HG03139 (cell line): Measurements from ENCODE around the gene ANK3.

Experiments
- ATAC-seq: cut with Tn5 transposase; IDR thresholded peaks from one replicate; pipeline ENCODE4 v1.9.1; 2021; ENCODE audit not compliant: unreplicated experiment

The ANK3 gene

GRCh38 chr10:60141896-60142559 lies 247.6 kb downstream of the ANK3 start:
- no peak for ATAC-seq

DNA sequence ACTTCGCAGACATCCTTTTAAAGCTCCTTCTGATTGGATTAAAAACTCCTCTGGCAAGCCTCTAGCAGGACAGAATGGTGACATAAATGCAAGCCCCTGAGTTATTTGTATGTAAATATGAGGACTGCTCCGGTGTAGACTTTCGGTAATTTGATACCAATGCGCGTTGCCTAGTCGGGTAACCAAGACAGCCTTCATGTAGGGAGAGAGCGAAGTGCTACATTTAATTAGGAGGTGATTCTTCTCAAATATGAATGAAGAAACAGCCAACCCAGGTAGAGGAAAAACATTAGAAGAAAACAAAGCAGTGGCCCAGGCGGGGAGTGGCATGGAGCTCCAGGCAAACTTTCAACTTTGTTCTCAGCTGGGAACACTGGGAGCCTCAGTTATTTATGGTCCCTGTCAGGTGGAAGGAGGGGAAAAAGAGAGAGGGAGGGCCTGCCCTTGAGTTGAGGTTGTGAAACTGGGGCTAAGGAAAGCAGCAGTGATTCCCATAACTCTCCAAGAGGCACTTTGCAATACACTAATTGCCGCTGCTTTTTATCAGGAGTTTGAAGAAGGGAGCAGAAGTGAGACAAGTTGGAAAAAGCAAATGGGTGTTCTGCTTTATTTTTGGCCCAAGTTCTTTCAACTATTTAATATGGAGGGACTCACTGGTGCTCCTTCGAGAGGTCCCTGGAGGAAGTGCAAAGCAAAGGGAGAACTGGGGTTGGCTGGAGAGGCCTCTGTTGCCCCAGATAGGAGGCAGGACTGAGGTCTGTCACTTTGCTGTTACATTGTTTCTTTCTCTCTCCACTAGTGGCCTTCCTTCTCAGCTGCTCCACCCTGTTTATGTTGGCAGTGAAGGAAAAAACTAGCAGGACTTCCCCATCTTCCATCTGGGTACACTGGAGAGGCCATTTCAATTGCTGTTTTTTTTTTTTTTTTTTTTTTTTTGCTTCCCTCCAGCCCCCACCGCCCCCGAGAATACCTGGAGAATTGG lies 248.7 kb downstream of the ANK3 start:
- ATAC-seq = no peak

DNA sequence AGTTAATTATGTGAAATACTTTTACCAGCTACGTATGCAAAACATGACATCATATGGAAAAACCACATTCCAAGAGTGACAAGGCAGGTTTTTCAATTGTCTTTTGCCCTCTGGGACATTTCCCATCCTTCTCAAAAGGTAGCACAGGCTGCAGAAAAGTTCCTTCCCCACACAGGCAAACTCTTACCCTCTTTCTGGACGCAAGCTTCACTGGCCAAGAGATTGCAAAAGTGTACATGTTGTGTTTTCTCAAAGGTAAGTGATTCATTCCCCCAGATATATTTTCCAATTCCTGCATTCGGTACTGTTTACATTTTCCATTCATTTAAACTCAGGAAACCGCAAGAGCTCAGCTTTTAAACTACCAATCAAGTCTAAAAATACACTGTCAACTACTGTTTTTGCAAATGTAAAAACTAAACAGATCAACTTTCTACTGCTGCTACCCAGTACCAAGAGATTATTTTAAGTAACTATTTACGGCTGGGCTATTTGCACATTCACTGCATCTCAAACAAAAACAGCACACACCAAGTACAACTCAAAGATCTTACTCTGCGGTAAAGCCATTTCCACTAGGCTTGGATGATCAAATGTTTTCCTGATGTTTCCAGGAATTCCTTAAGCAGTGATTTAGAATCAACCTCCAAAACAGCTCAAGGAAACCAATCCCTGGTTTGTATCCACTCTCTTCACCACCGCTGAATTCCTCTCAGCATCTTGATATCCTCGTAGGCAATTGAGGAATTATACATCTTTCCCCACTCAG lies 249.7 kb downstream of the ANK3 start:
- ATAC-seq = no peak

DNA sequence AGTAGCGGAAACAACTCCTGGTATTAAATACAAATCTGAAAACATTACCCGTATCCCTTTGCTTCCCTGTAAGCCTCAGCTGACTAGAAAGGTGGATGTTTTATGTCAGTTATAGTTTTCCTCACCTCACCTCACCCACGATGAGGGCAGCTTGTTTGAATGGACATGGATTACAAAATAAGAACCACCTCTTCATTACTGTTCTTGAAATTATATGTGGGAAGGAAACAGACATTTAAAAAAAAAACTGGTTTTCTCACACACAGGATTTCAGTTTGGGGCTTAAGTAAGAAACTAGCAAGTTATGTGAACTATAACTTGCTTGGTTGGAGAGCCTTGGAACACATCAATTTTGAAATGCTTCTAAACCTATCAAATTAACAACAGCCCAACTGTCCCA lies 250.4 kb downstream of the ANK3 start:
- ATAC-seq = no peak

DNA sequence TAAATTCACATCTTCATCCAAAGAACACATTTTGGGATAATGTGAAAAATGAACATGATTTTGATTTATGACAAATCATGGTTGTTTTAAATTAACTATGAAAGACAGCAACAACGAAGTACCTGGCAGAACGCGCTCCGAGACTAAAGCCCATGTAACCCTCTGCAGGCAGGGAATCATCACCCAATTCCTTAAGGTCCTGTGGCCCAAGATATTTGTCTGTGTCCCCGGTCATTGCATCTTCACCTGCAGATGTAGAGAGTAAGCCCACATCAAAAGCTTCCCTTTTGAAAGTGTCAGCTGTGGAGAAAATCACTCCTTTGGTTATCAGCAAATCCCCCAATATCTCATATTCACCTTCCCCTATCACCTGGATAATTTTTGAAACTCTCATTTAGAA lies 250.8 kb downstream of the ANK3 start:
- ATAC-seq = no peak

DNA sequence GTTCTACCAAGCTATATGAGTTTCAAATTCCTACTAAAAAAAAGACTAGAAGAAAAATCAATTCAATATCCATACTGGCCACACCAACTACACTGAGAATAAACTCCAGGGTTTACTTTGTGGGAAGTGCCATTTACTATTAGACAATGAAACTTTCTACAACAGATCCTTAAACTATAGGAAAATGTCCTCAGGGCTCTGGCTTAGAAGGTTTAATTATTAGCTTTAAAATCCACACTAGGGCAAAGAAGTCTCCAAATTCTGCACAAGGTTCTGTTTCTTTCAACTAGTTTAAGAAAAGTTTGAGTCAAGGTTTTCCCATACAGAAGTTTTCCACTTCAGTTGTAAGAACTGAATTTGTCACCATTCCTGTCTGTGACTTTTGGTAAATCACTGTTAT lies 251.6 kb downstream of the ANK3 start:
- no peak for ATAC-seq

DNA sequence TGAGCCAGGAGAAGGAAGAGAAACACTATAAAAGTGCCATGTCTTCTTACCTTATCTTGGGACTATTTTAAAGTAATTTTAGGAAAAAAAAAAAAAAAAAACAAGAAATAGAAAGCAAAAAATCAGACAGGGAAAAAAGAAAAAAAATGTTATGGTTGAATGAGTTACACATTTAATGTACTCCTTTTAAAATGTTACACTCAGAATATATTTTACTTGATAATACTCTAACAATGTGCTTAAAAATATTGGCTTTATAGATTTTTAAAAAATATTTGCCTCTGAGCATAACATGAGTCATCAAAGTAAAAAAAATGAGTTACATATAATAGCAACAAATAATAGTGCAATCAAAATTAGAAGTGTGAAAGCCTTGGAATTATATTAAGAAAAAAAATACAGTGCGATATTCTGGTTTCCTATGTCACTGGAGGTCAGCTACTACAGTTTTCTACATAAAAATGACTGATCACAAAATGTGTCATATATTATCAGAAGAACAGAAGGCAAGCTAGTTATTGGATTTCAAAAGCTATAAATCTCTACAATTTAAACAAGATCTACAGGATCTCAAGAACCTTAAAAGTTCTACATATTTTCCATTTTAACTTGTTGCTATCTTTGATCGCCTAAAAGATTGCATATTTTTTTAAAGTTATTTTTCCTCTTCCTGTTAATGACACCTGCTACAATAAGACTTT lies 252.2 kb downstream of the ANK3 start:
- ATAC-seq = no peak

- ATAC-seq = no peak
Measured at GRCh38 chr10:60135020-60135419, 254.7 kb downstream of the ANK3 start.

DNA sequence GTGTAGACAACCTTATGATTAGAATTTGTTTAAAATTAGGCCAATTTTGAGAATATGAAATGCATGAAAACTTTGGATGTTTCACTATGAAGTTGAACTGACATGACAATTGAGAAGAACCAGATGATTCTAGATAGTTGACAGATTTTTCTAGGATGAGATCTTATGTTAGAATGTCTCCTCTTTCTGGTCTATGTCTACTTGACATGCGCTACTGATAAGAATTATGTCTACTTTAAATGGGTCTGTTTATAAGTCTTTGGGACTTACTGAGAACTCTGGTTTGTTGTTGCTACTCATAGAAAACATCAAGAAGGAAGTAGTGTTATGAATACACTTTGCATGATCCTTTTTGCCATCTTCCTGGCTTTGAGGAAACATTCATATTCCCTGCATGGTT lies 255.1 kb downstream of the ANK3 start:
- no peak for ATAC-seq

- peak; percentile 70 for ATAC-seq
Measured at GRCh38 chr10:60130130-60130579, 259.5 kb downstream of the ANK3 start.

- ATAC-seq = no peak
Measured at GRCh38 chr10:60125895-60126294, 263.8 kb downstream of the ANK3 start.

DNA sequence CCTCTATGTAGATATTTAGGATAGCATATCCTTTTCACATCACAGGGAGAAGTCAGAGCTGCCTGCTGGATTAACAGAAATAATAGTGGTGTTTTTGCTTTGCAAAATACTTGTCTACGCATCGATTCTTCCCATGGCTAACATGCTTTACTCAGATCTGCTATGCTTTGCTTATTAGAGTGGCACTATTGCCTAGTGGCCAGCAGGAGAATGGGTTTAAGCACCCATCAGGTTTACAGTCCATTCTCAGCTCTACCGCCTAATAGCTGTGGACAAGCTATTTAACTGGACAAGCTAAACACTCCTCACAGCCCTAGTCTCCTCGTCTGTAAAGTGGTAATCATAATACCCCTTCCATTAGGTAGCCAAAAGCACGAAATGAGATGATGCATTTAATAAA lies 265.1 kb downstream of the ANK3 start:
- ATAC-seq = no peak

DNA sequence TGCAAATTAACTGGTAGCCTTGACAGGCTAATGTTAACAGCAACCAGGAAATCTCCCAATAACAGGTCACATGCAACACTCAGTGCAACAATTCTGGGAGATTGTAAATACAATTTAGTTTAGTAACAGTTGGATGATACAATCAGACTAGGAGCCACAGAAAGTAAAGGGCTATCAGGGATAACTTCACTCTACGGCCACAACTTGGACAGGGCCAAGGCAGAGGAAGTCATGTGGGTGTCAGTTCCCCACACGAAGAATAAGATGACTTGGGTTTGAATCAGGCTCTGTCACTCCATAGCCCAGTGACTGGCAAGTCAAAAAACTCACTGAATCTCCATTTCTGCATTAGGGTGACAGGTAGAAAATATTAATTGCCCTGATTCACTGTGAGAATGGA lies 266.0 kb downstream of the ANK3 start:
- no peak for ATAC-seq

DNA sequence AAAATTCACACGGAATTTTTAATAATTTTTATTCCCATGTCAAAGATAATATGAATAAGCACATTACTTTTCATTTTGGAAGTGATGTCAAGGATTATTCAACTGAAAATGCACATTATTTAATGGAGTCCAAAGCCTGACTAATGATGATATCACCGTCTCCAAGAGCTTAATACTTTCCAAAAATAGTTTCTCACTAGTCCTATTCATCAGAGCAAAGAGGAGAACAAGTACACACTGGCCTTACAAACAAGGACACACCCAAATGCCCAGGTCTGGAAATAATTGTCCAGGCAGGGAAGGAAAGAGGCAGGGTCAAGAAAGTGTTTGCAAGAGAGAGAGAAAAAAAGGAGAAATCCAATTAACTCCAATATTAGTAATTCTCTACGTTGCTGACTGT lies 266.5 kb downstream of the ANK3 start:
- no peak for ATAC-seq

GRCh38 chr10:60122190-60122589 lies 267.5 kb downstream of the ANK3 start:
- no peak for ATAC-seq

- ATAC-seq = no peak
Measured at GRCh38 chr10:60114765-60115586, 274.7 kb downstream of the ANK3 start.

- no peak for ATAC-seq
Measured at GRCh38 chr10:60110739-60111138, 278.9 kb downstream of the ANK3 start.

DNA sequence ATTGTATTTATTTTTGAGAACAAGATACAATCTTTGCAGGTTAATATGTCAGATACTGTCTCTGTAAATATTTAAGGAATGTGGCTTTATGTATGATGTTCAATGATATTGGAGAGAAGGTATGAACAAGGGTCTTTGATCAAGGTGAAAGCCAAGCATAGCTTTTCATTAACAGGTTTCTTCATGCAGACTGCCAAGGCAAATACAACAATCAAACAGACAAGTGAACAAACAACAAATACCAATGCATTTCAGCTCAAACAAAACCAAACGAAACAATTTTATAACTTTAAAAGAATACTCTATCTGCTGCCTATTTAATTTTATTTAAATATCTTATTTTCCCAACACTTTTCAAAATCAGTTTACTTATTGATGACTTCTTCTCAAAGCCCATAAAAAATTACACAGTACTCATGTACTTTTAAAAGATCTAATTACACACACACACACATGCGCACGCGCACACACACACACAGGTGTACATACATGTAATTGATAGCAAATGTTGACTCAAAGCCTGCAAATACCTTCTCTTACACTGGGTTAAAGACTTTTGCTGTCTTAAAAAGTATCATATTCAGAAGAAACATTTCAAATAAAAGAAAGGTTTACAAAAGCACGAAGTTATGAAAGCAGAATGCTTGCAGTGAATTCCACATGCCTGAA lies 282.2 kb downstream of the ANK3 start:
- ATAC-seq = no peak

- no peak for ATAC-seq
Measured at GRCh38 chr10:60105295-60105695, 284.4 kb downstream of the ANK3 start.
